Central memory CD4-positive, alpha-beta T cell (primary cell): ENCODE measurements around the gene SCNN1A.

ENCODE experiments used
- DNase-seq: peaks from one replicate; pipeline ENCODE4 v3.0.0; 2022

SCNN1A gene

GRCh38 chr12:6315704-6316597 is 59.4 kb downstream of the SCNN1A start:
- DNase-seq = no peak

- no peak for DNase-seq
These were observed 60.2 kb downstream of the SCNN1A start for GRCh38 chr12:6315184-6315583.

- DNase-seq = no peak
These were observed 60.6 kb downstream of the SCNN1A start for GRCh38 chr12:6314776-6315175.

GRCh38 chr12:6313326-6313940 is 61.9 kb downstream of the SCNN1A start:
- no peak for DNase-seq

- no peak for DNase-seq
These were observed 62.6 kb downstream of the SCNN1A start for GRCh38 chr12:6312529-6313325.

- no peak for DNase-seq
These were observed 63.4 kb downstream of the SCNN1A start for GRCh38 chr12:6311822-6312528.

- DNase-seq = no peak
These were observed 64.4 kb downstream of the SCNN1A start for GRCh38 chr12:6310771-6311610.

GRCh38 chr12:6307529-6307928 is 67.8 kb downstream of the SCNN1A start:
- DNase-seq = no peak

- DNase-seq = no peak
These were observed 68.7 kb downstream of the SCNN1A start for GRCh38 chr12:6306599-6307220.

- DNase-seq = no peak
These were observed 69.2 kb downstream of the SCNN1A start for GRCh38 chr12:6306151-6306550.

- no peak for DNase-seq
These were observed 72.3 kb downstream of the SCNN1A start for GRCh38 chr12:6303071-6303470.

- DNase-seq = no peak
These were observed 72.7 kb downstream of the SCNN1A start for GRCh38 chr12:6302621-6303020.

GRCh38 chr12:6301721-6302120 is 73.6 kb downstream of the SCNN1A start:
- DNase-seq = no peak

GRCh38 chr12:6297170-6297569 is 78.2 kb downstream of the SCNN1A start:
- no peak for DNase-seq
